ENCODE results near the gene TRMO. TPM values are rescaled to one million over a fixed set of nuclear protein-coding genes. Genes with fewer than 3 reads are reported as not detected.

Gene TRMO
- total and polyA plus RNA-seq, 2 of the 13 experiments (the other 11 are each of a cell fraction or from before 2014, with no cell fraction given), result 8.7 to 18.6 TPM

GRCh38 chr9:97921959-97922724 lies at the start of gene TRMO (continued):
- TF ChIP-seq EP300 (IDR thresholded peaks at IDR 0.05; ENCODE audit: low read depth in 2 of 2, low read length in 2 of 2) (peak in 1 of 2 experiments; percentile 39; a peak in 1 of 4 replicates), EP300 (CRISPR knock-in tag; IDR thresholded peaks at IDR 0.05; ENCODE audit: borderline replicate concordance) (peak; percentile 63; the same call in 1 of the 2 replicates), ZNF691 (CRISPR knock-in tag; IDR thresholded peaks at IDR 0.05; ENCODE audit: borderline replicate concordance, low read depth) (peak; percentile 95), MAFG (CRISPR knock-in tag; IDR thresholded peaks at IDR 0.05) (no peak), SALL1 (CRISPR knock-in tag; IDR thresholded peaks at IDR 0.05) (peak; percentile 97), ZNF639 (CRISPR knock-in tag; conservative IDR thresholded peaks at IDR 0.05) (peak; percentile 70), ZMYM3 (CRISPR knock-in tag; IDR thresholded peaks at IDR 0.05) (no peak), ETS1 (CRISPR knock-in tag; IDR thresholded peaks at IDR 0.05) (0 out of 2 replicates have a peak, but pooled peaks have one; percentile 34), PRMT3 (CRISPR knock-in tag; IDR thresholded peaks at IDR 0.05; ENCODE audit: borderline replicate concordance, low read depth) (peak; percentile 72; the same call in 1 of the 2 replicates), ZSCAN12 (CRISPR knock-in tag; IDR thresholded peaks at IDR 0.05) (peak; percentile 57; the same call in 1 of the 2 replicates), GFI1 (CRISPR knock-in tag; IDR thresholded peaks at IDR 0.05; ENCODE audit: borderline replicate concordance) (peak; percentile 28; the same call in 1 of the 2 replicates), U2AF1 (optimal IDR thresholded peaks at IDR 0.05; ENCODE audit: low read depth, low read length) (no peak), LBX2 (CRISPR knock-in tag; IDR thresholded peaks at IDR 0.05; ENCODE audit: borderline replicate concordance) (no peak; the same call in 1 of the 2 replicates), MBD4 (IDR thresholded peaks at IDR 0.05; ENCODE audit: borderline replicate concordance, low read length) (no peak), PHB2 (IDR thresholded peaks at IDR 0.05; ENCODE audit: partially characterized antibody) (no peak)
- TF ChIP-seq, protein P1, sequence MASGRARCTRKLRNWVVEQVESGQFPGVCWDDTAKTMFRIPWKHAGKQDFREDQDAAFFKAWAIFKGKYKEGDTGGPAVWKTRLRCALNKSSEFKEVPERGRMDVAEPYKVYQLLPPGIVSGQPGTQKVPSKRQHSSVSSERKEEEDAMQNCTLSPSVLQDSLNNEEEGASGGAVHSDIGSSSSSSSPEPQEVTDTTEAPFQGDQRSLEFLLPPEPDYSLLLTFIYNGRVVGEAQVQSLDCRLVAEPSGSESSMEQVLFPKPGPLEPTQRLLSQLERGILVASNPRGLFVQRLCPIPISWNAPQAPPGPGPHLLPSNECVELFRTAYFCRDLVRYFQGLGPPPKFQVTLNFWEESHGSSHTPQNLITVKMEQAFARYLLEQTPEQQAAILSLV (CRISPR knock-in tag; IDR thresholded peaks at IDR 0.05; ENCODE audit: borderline replicate concordance), result peak; percentile 58; the same call in 1 of the 2 replicates
- TF ChIP-seq, protein P2, sequence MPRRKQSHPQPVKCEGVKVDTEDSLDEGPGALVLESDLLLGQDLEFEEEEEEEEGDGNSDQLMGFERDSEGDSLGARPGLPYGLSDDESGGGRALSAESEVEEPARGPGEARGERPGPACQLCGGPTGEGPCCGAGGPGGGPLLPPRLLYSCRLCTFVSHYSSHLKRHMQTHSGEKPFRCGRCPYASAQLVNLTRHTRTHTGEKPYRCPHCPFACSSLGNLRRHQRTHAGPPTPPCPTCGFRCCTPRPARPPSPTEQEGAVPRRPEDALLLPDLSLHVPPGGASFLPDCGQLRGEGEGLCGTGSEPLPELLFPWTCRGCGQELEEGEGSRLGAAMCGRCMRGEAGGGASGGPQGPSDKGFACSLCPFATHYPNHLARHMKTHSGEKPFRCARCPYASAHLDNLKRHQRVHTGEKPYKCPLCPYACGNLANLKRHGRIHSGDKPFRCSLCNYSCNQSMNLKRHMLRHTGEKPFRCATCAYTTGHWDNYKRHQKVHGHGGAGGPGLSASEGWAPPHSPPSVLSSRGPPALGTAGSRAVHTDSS (CRISPR knock-in tag; conservative IDR thresholded peaks at IDR 0.05), result 0 out of 2 replicates have a peak, but pooled peaks have one; percentile 93
- TF ChIP-seq, protein P3, sequence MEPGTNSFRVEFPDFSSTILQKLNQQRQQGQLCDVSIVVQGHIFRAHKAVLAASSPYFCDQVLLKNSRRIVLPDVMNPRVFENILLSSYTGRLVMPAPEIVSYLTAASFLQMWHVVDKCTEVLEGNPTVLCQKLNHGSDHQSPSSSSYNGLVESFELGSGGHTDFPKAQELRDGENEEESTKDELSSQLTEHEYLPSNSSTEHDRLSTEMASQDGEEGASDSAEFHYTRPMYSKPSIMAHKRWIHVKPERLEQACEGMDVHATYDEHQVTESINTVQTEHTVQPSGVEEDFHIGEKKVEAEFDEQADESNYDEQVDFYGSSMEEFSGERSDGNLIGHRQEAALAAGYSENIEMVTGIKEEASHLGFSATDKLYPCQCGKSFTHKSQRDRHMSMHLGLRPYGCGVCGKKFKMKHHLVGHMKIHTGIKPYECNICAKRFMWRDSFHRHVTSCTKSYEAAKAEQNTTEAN (CRISPR knock-in tag; conservative IDR thresholded peaks at IDR 0.05), result 0 out of 2 replicates have a peak, but pooled peaks have one; percentile 62
